GM13976 (cell line): Measurements from ENCODE around the gene FYN.
A peak's percentile ranks its signal among the peaks of the same experiment; 100 is the strongest.

Experiments used
- DNase-seq: peaks from one replicate; pipeline ENCODE4 v3.0.0; 2012; ENCODE audit warnings: low spot score
- in situ Hi-C: fragments of 300-500 bp; cut with MboI; formaldehyde crosslinking; loops from one replicate; pipeline ENCODE4 v1.12.0; 2022; ENCODE audit warnings: low sequenced_read_pairs, mixed read lengths, inconsistent platforms; ENCODE audit not compliant: unreplicated experiment
- TF ChIP-seq, protein P1 (sequence below): IDR thresholded peaks from 2 replicates; pipeline ENCODE4 v1.5.1; 2012; ENCODE audit warnings: borderline replicate concordance, mild to moderate bottlenecking; ENCODE audit not compliant: insufficient read depth; ENCODE audit errors: extremely low read depth, missing control alignments, control extremely low read depth

The FYN gene

DNA sequence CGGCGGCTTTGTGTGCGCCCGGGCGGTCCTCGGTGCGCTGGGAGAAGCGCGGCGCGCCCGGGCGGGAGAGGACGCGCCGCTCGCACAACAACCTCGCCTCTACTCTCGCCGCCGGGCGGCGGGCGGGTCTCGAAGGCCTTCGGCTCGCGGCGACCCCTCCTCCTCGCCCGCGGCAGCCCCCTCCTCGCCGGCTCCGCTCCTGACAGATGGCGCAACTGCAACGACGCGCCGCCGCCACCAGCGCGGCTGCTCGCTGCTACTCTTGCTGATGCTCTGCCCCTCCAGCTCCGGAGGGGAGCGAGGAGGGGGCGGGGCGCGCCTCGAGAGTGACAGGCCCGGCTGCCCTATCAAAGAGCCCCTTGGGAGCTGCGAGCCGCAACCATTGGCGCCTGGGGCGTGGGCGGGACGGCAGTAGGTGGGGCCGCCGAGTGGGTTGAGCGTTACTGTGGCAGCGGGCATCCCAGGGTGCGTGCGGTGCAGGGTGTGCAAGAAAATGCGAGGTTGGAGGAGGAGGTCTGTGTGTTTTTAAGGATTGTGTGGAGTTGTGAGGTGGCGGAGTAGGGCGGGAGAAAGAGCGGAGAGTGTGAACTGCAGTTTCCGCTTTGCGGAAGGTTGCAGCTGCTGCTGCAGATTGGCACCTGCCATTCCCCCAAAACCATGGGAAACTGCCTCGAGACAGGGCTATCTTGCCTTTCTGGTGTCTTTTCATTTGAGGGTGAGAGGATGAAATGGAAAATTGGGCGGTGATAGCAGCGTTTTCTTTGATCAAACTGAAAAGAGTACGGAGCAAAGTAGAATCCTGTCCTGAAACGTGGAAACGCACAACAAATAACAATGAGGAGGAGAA is at the start of gene FYN:
Gene FYN, minus strand, starts transcription at position 275 of the 847 bp plus-strand sequence. CDS start 153,401 bp downstream, outside the sequence.
- DNase-seq: peak; percentile 99
- in situ Hi-C loops: no loop called here

DNA sequence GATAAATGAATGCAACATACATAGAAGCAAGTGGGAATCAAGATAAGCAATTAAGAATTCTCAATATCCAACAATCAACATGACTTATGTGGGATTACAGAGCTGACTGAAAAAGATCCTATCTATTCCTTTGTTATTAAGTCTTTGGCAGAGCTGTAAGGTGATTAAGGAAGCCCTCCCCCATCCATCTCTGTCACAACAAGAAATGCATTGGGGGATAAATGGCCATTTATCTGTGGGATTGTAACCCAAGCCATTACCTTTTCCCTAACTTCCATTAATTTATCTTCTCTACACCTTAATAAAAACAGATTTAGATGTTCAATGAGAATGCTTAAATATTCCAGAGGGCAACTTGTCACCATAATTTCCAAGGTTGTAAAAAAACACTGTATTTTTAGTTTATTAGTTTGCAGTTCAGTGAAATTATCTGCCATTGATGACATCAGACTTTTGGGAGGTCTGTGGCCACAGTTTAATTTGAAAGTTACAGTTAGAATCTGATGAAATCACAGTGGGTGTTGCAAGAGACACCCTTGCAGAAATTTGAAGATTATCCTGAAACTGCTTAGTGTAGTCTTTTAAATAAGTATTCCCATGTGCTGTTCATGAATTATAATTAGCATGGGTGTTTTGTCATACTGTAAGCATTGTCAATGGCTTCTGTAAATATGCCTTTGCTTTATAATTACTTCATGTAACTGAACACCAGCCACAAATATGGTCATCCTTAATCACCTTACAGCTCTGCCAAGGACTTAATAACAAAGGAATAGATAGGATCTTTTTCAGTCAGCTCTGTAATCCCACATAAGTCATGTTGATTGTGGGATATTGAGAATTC is 49.4 kb upstream of the FYN start:
- in situ Hi-C loops: no loop called here
- no peak for DNase-seq
- TF ChIP-seq, protein P1, sequence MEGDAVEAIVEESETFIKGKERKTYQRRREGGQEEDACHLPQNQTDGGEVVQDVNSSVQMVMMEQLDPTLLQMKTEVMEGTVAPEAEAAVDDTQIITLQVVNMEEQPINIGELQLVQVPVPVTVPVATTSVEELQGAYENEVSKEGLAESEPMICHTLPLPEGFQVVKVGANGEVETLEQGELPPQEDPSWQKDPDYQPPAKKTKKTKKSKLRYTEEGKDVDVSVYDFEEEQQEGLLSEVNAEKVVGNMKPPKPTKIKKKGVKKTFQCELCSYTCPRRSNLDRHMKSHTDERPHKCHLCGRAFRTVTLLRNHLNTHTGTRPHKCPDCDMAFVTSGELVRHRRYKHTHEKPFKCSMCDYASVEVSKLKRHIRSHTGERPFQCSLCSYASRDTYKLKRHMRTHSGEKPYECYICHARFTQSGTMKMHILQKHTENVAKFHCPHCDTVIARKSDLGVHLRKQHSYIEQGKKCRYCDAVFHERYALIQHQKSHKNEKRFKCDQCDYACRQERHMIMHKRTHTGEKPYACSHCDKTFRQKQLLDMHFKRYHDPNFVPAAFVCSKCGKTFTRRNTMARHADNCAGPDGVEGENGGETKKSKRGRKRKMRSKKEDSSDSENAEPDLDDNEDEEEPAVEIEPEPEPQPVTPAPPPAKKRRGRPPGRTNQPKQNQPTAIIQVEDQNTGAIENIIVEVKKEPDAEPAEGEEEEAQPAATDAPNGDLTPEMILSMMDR: no peak

More for the DNA sequence above, at the start of gene FYN:
- TF ChIP-seq, protein P1: peak; percentile 35

DNA sequence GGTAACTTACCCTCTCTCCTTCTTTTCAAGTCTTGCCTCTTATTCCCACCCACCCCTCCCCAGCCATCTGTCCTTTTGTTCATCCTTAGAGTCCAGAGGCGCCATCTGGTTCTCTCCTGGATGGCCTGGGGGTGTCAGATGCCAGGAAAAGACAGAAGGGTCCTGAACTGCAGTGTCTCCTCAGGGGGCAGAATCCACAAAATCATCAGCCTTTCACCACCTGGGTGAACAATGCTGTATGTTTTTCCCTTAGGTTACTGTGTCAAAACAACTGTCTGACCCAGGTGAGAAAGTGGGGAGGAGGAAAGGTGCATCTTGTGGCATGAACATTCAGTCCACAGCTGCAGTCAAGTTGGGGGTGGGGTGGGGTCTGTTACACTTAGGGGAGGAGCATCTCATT is 47.9 kb upstream of the FYN start:
- DNase-seq: no peak
- in situ Hi-C loops: no loop called here
- TF ChIP-seq, protein P1: no peak

DNA sequence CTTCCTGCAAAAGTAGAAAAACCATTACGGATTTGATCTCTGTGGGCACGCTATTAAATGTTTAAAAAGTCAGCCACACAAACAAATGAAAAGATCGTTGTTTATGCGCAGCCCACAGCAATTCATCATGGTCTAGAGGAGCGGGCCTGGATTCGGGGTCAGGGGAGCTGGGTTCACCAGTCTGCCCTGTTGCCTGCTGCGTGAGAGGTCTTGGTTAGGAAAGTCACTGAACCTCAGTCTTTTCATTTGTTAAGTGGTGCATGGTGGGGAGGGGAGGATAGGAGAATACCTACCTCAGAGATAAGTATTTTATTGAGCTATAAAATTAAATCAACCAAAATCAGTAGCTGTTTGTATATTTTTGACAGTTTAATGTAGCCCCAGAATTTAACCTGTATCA is 47.3 kb upstream of the FYN start:
- no peak for DNase-seq
- TF ChIP-seq, protein P1: no peak
- in situ Hi-C loops: no loop called here

DNA sequence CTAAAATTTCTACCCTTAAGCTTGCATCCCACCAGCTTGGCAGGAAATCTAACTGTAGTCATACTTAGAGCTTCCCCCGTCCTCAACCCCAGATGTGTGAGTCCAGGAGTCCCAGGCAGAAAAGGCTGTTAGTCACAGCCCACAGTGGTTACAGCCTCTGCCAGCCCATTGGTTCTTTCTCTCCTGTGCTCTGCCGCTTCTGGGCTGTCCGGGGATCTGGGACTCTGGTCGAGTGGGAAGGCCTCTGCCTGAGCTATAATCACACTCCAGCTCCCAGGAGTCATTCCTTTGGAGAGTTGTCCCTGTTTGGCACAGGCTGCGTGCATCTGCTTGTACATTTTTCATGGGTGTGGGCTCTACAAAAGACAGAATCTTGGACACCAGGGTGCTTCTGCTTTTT is 45.6 kb upstream of the FYN start:
- TF ChIP-seq, protein P1: no peak
- in situ Hi-C loops: no loop called here
- no peak for DNase-seq

DNA sequence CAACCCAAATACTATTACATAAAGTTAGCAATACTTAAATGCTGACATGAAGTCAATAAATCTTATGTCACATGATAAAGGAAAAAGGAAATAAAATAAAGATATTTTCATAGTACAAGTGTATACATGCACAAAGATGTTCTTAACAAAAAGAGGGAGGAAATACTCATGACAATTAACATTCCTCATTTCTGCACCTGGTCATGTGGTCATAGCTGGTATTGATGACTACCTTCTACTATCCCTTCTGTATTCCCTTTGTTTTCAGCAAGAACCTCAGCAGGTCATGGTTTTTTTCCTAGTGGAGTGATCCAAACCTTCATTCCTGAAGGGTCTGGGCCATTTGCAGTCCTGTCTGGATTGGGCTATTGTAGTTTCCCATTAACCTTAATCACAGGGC is 43.5 kb upstream of the FYN start:
- TF ChIP-seq, protein P1: no peak
- in situ Hi-C loops: no loop called here
- no peak for DNase-seq
